Measurements from ENCODE around the gene CHRNB2.

- TF ChIP-seq, protein P1, sequence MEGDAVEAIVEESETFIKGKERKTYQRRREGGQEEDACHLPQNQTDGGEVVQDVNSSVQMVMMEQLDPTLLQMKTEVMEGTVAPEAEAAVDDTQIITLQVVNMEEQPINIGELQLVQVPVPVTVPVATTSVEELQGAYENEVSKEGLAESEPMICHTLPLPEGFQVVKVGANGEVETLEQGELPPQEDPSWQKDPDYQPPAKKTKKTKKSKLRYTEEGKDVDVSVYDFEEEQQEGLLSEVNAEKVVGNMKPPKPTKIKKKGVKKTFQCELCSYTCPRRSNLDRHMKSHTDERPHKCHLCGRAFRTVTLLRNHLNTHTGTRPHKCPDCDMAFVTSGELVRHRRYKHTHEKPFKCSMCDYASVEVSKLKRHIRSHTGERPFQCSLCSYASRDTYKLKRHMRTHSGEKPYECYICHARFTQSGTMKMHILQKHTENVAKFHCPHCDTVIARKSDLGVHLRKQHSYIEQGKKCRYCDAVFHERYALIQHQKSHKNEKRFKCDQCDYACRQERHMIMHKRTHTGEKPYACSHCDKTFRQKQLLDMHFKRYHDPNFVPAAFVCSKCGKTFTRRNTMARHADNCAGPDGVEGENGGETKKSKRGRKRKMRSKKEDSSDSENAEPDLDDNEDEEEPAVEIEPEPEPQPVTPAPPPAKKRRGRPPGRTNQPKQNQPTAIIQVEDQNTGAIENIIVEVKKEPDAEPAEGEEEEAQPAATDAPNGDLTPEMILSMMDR (IDR thresholded peaks at IDR 0.05), result no peak
- TF ChIP-seq POLR2A (IDR thresholded peaks at IDR 0.05), result no peak
Observed at GRCh38 chr1:154567386-154568156, at the start of gene CHRNB2.

Measured in ovary (tissue), 3 donors.